GM19455 (cell line): ENCODE data around the gene FGFR2.
"Not testable (repeated sequence)": the region's sequence is repeated elsewhere in the genome, so short reads cannot be mapped to it uniquely, and the experiment has no call there.

Experiments used
- ATAC-seq: cut with Tn5 transposase; IDR thresholded peaks from one replicate; pipeline ENCODE4 v1.9.1; 2021; ENCODE audit not compliant: unreplicated experiment

Gene FGFR2

GRCh38 chr10:121556455-121556854 lies 41.8 kb downstream of the FGFR2 start:
- ATAC-seq: no peak

GRCh38 chr10:121554916-121555315 lies 43.3 kb downstream of the FGFR2 start:
- not testable (repeated sequence) for ATAC-seq

- ATAC-seq: no peak
These were observed 44.6 kb downstream of the FGFR2 start for GRCh38 chr10:121553511-121554264.

- ATAC-seq: no peak
These were observed 45.5 kb downstream of the FGFR2 start for GRCh38 chr10:121552746-121553145.

GRCh38 chr10:121551210-121551885 lies 46.9 kb downstream of the FGFR2 start:
- no peak for ATAC-seq

- no peak for ATAC-seq
These were observed 53.9 kb downstream of the FGFR2 start for GRCh38 chr10:121544301-121544869.

GRCh38 chr10:121543545-121543944 lies 54.7 kb downstream of the FGFR2 start:
- no peak for ATAC-seq

GRCh38 chr10:121541450-121542120 lies 56.7 kb downstream of the FGFR2 start:
- ATAC-seq: no peak

GRCh38 chr10:121540732-121541395 lies 57.4 kb downstream of the FGFR2 start:
- ATAC-seq: no peak

GRCh38 chr10:121539786-121540185 lies 58.5 kb downstream of the FGFR2 start:
- ATAC-seq: no peak

GRCh38 chr10:121536310-121536913 lies 61.8 kb downstream of the FGFR2 start:
- ATAC-seq: no peak

GRCh38 chr10:121535381-121535780 lies 62.9 kb downstream of the FGFR2 start:
- no peak for ATAC-seq

GRCh38 chr10:121532292-121532864 lies 65.9 kb downstream of the FGFR2 start:
- no peak for ATAC-seq

GRCh38 chr10:121531830-121532178 lies 66.4 kb downstream of the FGFR2 start:
- ATAC-seq: no peak

GRCh38 chr10:121531076-121531829 lies 67.0 kb downstream of the FGFR2 start:
- ATAC-seq: no peak

- no peak for ATAC-seq
These were observed 67.7 kb downstream of the FGFR2 start for GRCh38 chr10:121530481-121531075.

GRCh38 chr10:121527690-121528089 lies 70.6 kb downstream of the FGFR2 start:
- ATAC-seq: no peak

- ATAC-seq: no peak
These were observed 71.4 kb downstream of the FGFR2 start for GRCh38 chr10:121526801-121527221.

GRCh38 chr10:121526135-121526790 lies 72.0 kb downstream of the FGFR2 start:
- ATAC-seq: no peak
